Neuronal stem cell (in vitro differentiated cells): Measurements from ENCODE around the gene TCL1B.

Experiments used
- DNase-seq: peaks from one replicate; pipeline ENCODE4 v3.0.0-alpha.2; 2013; ENCODE audit warnings: low spot score
- H2AFZ ChIP-seq: one replicate; pipeline ENCODE4 v1.6.1; 2013; ENCODE audit warnings: mild to moderate bottlenecking, low read length, inconsistent platforms
- H2AK5ac ChIP-seq: 2 replicates; pipeline ENCODE4 v1.6.1; 2013; ENCODE audit warnings: low read depth, mild to moderate bottlenecking, inconsistent platforms, low read length, moderate library complexity, mixed read lengths
- H2BK120ac ChIP-seq: 2 replicates; pipeline ENCODE4 v1.6.1; 2013; ENCODE audit warnings: low read depth, mild to moderate bottlenecking, inconsistent platforms, low read length, moderate library complexity, mixed read lengths
- H2BK12ac ChIP-seq: one replicate; pipeline ENCODE4 v1.6.1; 2013; ENCODE audit warnings: low read length, inconsistent platforms
- H2BK15ac ChIP-seq: 2 replicates; pipeline ENCODE4 v1.6.1; 2013; ENCODE audit warnings: mild to moderate bottlenecking, low read length, inconsistent platforms, mixed read lengths
- H2BK5ac ChIP-seq: one replicate; pipeline ENCODE4 v1.6.1; 2013; ENCODE audit warnings: inconsistent platforms, mild to moderate bottlenecking, low read length, moderate library complexity
- H3K14ac ChIP-seq: one replicate; pipeline ENCODE4 v1.6.1; 2013; ENCODE audit warnings: low read length, inconsistent platforms
- H3K18ac ChIP-seq: 2 replicates; pipeline ENCODE4 v1.6.1; 2013; ENCODE audit warnings: low read length, inconsistent platforms
- H3K23ac ChIP-seq: 2 replicates; pipeline ENCODE4 v1.6.1; 2013; ENCODE audit warnings: low read depth, mild to moderate bottlenecking, mixed read lengths, low read length, inconsistent platforms; ENCODE audit not compliant: poor library complexity
- H3K27ac ChIP-seq: replicated peaks from 3 replicates; pipeline ENCODE4 v1.5.1; 2013; ENCODE audit warnings: low read length, inconsistent platforms
- H3K27me3 ChIP-seq, 3 experiments: 2 replicates each; pipeline ENCODE4 v1.6.1; 2013; ENCODE audit warnings: low read length in 3 of 3, mild to moderate bottlenecking in 2 of 3, inconsistent platforms in 1 of 3, low read depth in 1 of 3, mixed read lengths in 1 of 3, moderate library complexity in 1 of 3; ENCODE audit not compliant: control insufficient read depth in 3 of 3, insufficient read depth in 3 of 3
- H3K36me3 ChIP-seq, 2 donors: replicated peaks in 1 of 2; 2 replicates each; pipeline ENCODE4 v1.6.1; 2013; ENCODE audit warnings: low read length in 2 of 2; ENCODE audit not compliant: control insufficient read depth in 2 of 2, insufficient read depth in 2 of 2
- H3K4ac ChIP-seq: 2 replicates; pipeline ENCODE4 v1.6.1; 2013; ENCODE audit warnings: inconsistent platforms, mild to moderate bottlenecking, low read length, moderate library complexity
- H3K4me1 ChIP-seq, 2 donors: 1 replicate in 1 of 2; 2 replicates in 1 of 2; pipeline ENCODE4 v1.6.1; 2013; ENCODE audit warnings: low read length in 2 of 2, low read depth in 1 of 2; ENCODE audit not compliant: control insufficient read depth in 2 of 2, insufficient read depth in 1 of 2
- H3K4me2 ChIP-seq: one replicate; pipeline ENCODE4 v1.6.1; 2013; ENCODE audit warnings: mild to moderate bottlenecking, low read length, inconsistent platforms; ENCODE audit not compliant: insufficient read depth, poor library complexity, severe bottlenecking
- H3K4me3 ChIP-seq, 2 donors: 2 replicates each; pipeline ENCODE4 v1.5.1; 2013; ENCODE audit warnings: low read length in 2 of 2, mild to moderate bottlenecking in 2 of 2, inconsistent platforms in 1 of 2, moderate library complexity in 1 of 2
- H3K79me1 ChIP-seq: one replicate; pipeline ENCODE4 v1.6.1; 2013; ENCODE audit warnings: low read depth, mild to moderate bottlenecking, inconsistent platforms, low read length, moderate library complexity
- H3K9ac ChIP-seq: one replicate; pipeline ENCODE4 v1.6.1; 2013; ENCODE audit warnings: mild to moderate bottlenecking, low read depth, low read length, inconsistent platforms; ENCODE audit not compliant: poor library complexity
- H3K9me3 ChIP-seq, 2 donors: replicated peaks in 1 of 2; 2 replicates each; pipeline versions ENCODE3 to v1.6.1; 2013; ENCODE audit warnings: low read length in 2 of 2, mild to moderate bottlenecking in 2 of 2, inconsistent platforms in 1 of 2, low read depth in 1 of 2, mixed read lengths in 1 of 2, moderate library complexity in 1 of 2; ENCODE audit not compliant: control insufficient read depth in 2 of 2, insufficient read depth in 1 of 2
- H4K8ac ChIP-seq: one replicate; pipeline ENCODE4 v1.6.1; 2013; ENCODE audit warnings: low read depth, mild to moderate bottlenecking, inconsistent platforms, low read length, moderate library complexity
- H4K91ac ChIP-seq: one replicate; pipeline ENCODE4 v1.6.1; 2013; ENCODE audit warnings: low read length, low read depth, mild to moderate bottlenecking, inconsistent platforms; ENCODE audit not compliant: poor library complexity
- WGBS, 2 donors: extraction: QIAGEN DNeasy Blood & Tissue Kit; methylation state at CpG; one replicate each; pipeline ENCODE4 v1.1.7; 2013; ENCODE audit warnings: missing lambda C conversion rate in 2 of 2, mixed read lengths in 1 of 2; ENCODE audit not compliant: insufficient read length in 2 of 2, insufficient replicate concordance in 1 of 2; ENCODE audit errors: extremely low coverage in 2 of 2; 5-methylcytosine and 5-hydroxymethylcytosine counted together

The TCL1B gene

GRCh38 chr14:95705518-95705917, 19.3 kb downstream of the TCL1B start:
- WGBS, 2 donors, result no CpG with 5 or more reads among the region's 4 CpGs
- H3K79me1 ChIP-seq, result no peaks in the 10 kb centered on the region
- H3K27ac ChIP-seq, result no peak overlapping the region
- H3K23ac ChIP-seq, result no peak overlapping the region
- H3K27me3 ChIP-seq, result peaks cover 0 to 2% (median 0%) of the 10 kb centered on the region in 3 experiments
- no peaks in the 10 kb centered on the region for H3K36me3 ChIP-seq
- no peak overlapping the region for H2BK5ac ChIP-seq
- no peak overlapping the region for H4K91ac ChIP-seq
- H3K4ac ChIP-seq, result no peak overlapping the region
- H3K18ac ChIP-seq, result no peak overlapping the region
- H4K8ac ChIP-seq, result no peak overlapping the region
- H3K14ac ChIP-seq, result no peak overlapping the region
- H2AFZ ChIP-seq, result no peak overlapping the region
- H3K4me1 ChIP-seq, result peaks cover 0 to 1% of the 10 kb centered on the region in 2 donors
- H2AK5ac ChIP-seq, result no peak overlapping the region
- H3K4me3 ChIP-seq, result no peak overlapping the region
- no peaks in the 10 kb centered on the region for H3K9me3 ChIP-seq
- no peak overlapping the region for H2BK15ac ChIP-seq
- no peak overlapping the region for H3K9ac ChIP-seq
- no peak for DNase-seq
- H2BK120ac ChIP-seq, result no peak overlapping the region
- H2BK12ac ChIP-seq, result no peak overlapping the region
- no peak overlapping the region for H3K4me2 ChIP-seq

GRCh38 chr14:95707327-95707726, 21.1 kb downstream of the TCL1B start:
- Histone ChIP-seq H4K8ac (no peak overlapping the region), H3K36me3 (no peaks in the 10 kb centered on the region), H3K27me3 (no peaks in the 10 kb centered on the region), H3K4me2 (no peak overlapping the region), H2BK12ac (no peak overlapping the region), H2AFZ (no peak overlapping the region), H2BK15ac (no peak overlapping the region), H3K9ac (no peak overlapping the region), H3K79me1 (no peaks in the 10 kb centered on the region), H3K23ac (no peak overlapping the region), H2BK120ac (no peak overlapping the region), H3K14ac (no peak overlapping the region), H3K27ac (no peak overlapping the region), H3K18ac (no peak overlapping the region), H3K9me3 (no peaks in the 10 kb centered on the region), H3K4me1 (peaks cover 0 to 1% of the 10 kb centered on the region in 2 donors), H3K4ac (no peak overlapping the region), H2BK5ac (no peak overlapping the region), H4K91ac (no peak overlapping the region), H3K4me3 (no peak overlapping the region), H2AK5ac (no peak overlapping the region)
- no CpG with 5 or more reads among the region's 5 CpGs for WGBS, 2 donors
- DNase-seq, result no peak

GRCh38 chr14:95710106-95710505, 23.9 kb downstream of the TCL1B start:
- Histone ChIP-seq H3K36me3 (no peaks in the 10 kb centered on the region), H2BK15ac (no peak overlapping the region), H2BK120ac (no peak overlapping the region), H3K4me2 (no peak overlapping the region), H4K8ac (no peak overlapping the region), H2AK5ac (no peak overlapping the region), H3K9me3 (no peaks in the 10 kb centered on the region), H3K4ac (no peak overlapping the region), H3K27me3 (no peaks in the 10 kb centered on the region), H2BK5ac (no peak overlapping the region), H2BK12ac (no peak overlapping the region), H3K4me1 (peaks cover 0 to 1% of the 10 kb centered on the region in 2 donors), H3K18ac (no peak overlapping the region), H3K4me3 (no peak overlapping the region), H4K91ac (no peak overlapping the region), H3K27ac (no peak overlapping the region), H3K23ac (no peak overlapping the region), H2AFZ (no peak overlapping the region), H3K14ac (no peak overlapping the region), H3K9ac (no peak overlapping the region), H3K79me1 (no peaks in the 10 kb centered on the region)
- WGBS, 2 donors, result no CpG with 5 or more reads among the region's 17 CpGs
- DNase-seq, result no peak

- H3K9me3 ChIP-seq, result no peaks in the 10 kb centered on the region
- H3K4ac ChIP-seq, result no peak overlapping the region
- H2BK5ac ChIP-seq, result no peak overlapping the region
- DNase-seq, result no peak
- H3K9ac ChIP-seq, result no peak overlapping the region
- H3K79me1 ChIP-seq, result no peaks in the 10 kb centered on the region
- peak overlapping the region; percentile 36 for H3K18ac ChIP-seq
- no peak overlapping the region for H3K23ac ChIP-seq
- no peak overlapping the region for H2AFZ ChIP-seq
- no peak overlapping the region for H3K4me2 ChIP-seq
- no peak overlapping the region for H4K8ac ChIP-seq
- no peak overlapping the region for H2BK15ac ChIP-seq
- no peak overlapping the region for H2AK5ac ChIP-seq
- H3K14ac ChIP-seq, result no peak overlapping the region
- no peak overlapping the region for H2BK120ac ChIP-seq
- peaks cover 0 to 1% of the 10 kb centered on the region in 2 donors for H3K4me1 ChIP-seq
- WGBS, 2 donors, result no CpG with 5 or more reads among the region's 9 CpGs
- H3K4me3 ChIP-seq, result no peak overlapping the region
- no peak overlapping the region for H3K27ac ChIP-seq
- no peak overlapping the region for H2BK12ac ChIP-seq
- H3K27me3 ChIP-seq, result no peaks in the 10 kb centered on the region
- no peak overlapping the region for H4K91ac ChIP-seq
- no peaks in the 10 kb centered on the region for H3K36me3 ChIP-seq
Measured at GRCh38 chr14:95711476-95712176, 25.4 kb downstream of the TCL1B start.
